ENCODE results near the gene LTF. TPM values are rescaled to one million over a fixed set of nuclear protein-coding genes. Genes with fewer than 3 reads are reported as not detected.
"Not testable (repeated sequence)": the region's sequence is repeated elsewhere in the genome, so short reads cannot be mapped to it uniquely, and the experiment has no call there.

Gene LTF
- total RNA-seq, 2 donors from 2014 or later: 1.0 to 1.6 TPM

GRCh38 chr3:46442576-46443530, 21.9 kb downstream of the LTF start:
- no peaks in the 10 kb centered on the region for H3K27me3 ChIP-seq
- H3K4me1 ChIP-seq: no peaks in the 10 kb centered on the region
- DNase-seq: peak; percentile 64
- H3K36me3 ChIP-seq: no peaks in the 10 kb centered on the region
- H3K27ac ChIP-seq: no peak overlapping the region
- intact Hi-C loops (cut with DNase I): no loop called here
- no peak for TF ChIP-seq CTCF (IDR thresholded peaks at IDR 0.05)
- H3K9ac ChIP-seq (ENCODE audit: low read depth in 2 of 2, low read length in 2 of 2): no peak overlapping the region
- no peak overlapping the region for H3K4me3 ChIP-seq
- H3K9me3 ChIP-seq: no peaks in the 10 kb centered on the region

GRCh38 chr3:46440531-46441294, 24.0 kb downstream of the LTF start:
- intact Hi-C loops (cut with DNase I): no loop called here
- no peak overlapping the region for H3K27ac ChIP-seq
- H3K36me3 ChIP-seq: no peaks in the 10 kb centered on the region
- H3K27me3 ChIP-seq: no peaks in the 10 kb centered on the region
- no peak for TF ChIP-seq CTCF (IDR thresholded peaks at IDR 0.05)
- H3K9me3 ChIP-seq: no peaks in the 10 kb centered on the region
- no peak overlapping the region for H3K9ac ChIP-seq (ENCODE audit: low read depth in 2 of 2, low read length in 2 of 2)
- DNase-seq: no peak
- no peaks in the 10 kb centered on the region for H3K4me1 ChIP-seq
- no peak overlapping the region for H3K4me3 ChIP-seq

- no peak for TF ChIP-seq CTCF (IDR thresholded peaks at IDR 0.05)
- H3K36me3 ChIP-seq: no peaks in the 10 kb centered on the region
- intact Hi-C loops (cut with DNase I): no loop called here
- H3K9ac ChIP-seq (ENCODE audit: low read depth in 2 of 2, low read length in 2 of 2): no peak overlapping the region
- no peaks in the 10 kb centered on the region for H3K4me1 ChIP-seq
- no peaks in the 10 kb centered on the region for H3K27me3 ChIP-seq
- no peak overlapping the region for H3K4me3 ChIP-seq
- H3K9me3 ChIP-seq: no peaks in the 10 kb centered on the region
- H3K27ac ChIP-seq: no peak overlapping the region
- DNase-seq: no peak
These were observed 25.9 kb downstream of the LTF start for GRCh38 chr3:46438831-46439230.

GRCh38 chr3:46435081-46435726, 29.5 kb downstream of the LTF start:
- Histone ChIP-seq H3K27ac (no peak overlapping the region), H3K27me3 (no peaks in the 10 kb centered on the region), H3K4me3 (no peak overlapping the region), H3K36me3 (no peaks in the 10 kb centered on the region), H3K9ac (ENCODE audit: low read depth in 2 of 2, low read length in 2 of 2) (no peak overlapping the region), H3K4me1 (no peaks in the 10 kb centered on the region), H3K9me3 (no peaks in the 10 kb centered on the region)
- no peak for DNase-seq
- TF ChIP-seq CTCF (IDR thresholded peaks at IDR 0.05): no peak
- intact Hi-C loops (cut with DNase I): no loop called here

DNA sequence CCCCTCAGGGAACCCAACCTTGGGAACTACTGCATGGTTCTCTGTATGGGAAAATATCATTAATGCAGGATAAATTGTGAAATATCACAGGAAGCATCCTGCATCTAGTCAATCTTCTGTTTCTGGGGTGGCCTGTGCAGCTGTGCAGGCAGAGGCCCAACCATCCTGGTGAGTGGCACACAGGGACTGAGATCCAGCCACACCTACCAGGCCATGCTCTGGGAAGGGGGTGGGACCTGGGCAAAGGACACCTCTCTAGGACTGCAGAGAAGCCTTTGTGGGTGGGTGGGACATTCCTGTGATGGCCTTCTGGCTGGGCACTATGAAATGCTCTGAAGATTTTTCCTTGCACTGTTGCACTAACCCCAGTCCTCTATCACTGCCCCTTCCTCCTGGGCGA, 30.9 kb downstream of the LTF start:
- no peak overlapping the region for H3K27ac ChIP-seq
- H3K36me3 ChIP-seq: no peaks in the 10 kb centered on the region
- H3K4me3 ChIP-seq: no peak overlapping the region
- no peak for DNase-seq
- H3K27me3 ChIP-seq: no peaks in the 10 kb centered on the region
- no peaks in the 10 kb centered on the region for H3K9me3 ChIP-seq
- no peaks in the 10 kb centered on the region for H3K4me1 ChIP-seq
- H3K9ac ChIP-seq (ENCODE audit: low read depth in 2 of 2, low read length in 2 of 2): no peak overlapping the region
- no peak for TF ChIP-seq CTCF (IDR thresholded peaks at IDR 0.05)
- intact Hi-C loops (cut with DNase I): no loop called here

DNA sequence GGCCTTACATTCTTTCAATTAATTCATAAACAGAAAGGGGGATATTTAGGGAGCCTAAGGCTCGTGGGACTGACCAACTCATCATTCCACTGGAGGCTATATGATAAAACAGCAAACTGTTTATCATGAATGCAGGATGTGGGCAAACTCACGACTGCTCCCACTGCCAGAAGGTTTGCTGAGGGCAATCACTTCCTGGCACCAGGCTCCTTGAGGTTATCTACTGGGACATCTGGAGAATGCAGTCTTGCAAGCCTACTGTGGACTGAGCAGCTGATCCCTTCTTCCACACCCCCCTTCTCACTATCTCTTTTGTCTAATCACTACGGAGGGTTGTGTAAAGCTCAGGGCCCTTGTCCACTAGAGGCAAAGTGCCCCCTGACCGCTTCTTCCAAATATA, 31.6 kb downstream of the LTF start:
- H3K4me1 ChIP-seq, DNase-seq, H3K36me3 ChIP-seq: not testable (repeated sequence)

DNA sequence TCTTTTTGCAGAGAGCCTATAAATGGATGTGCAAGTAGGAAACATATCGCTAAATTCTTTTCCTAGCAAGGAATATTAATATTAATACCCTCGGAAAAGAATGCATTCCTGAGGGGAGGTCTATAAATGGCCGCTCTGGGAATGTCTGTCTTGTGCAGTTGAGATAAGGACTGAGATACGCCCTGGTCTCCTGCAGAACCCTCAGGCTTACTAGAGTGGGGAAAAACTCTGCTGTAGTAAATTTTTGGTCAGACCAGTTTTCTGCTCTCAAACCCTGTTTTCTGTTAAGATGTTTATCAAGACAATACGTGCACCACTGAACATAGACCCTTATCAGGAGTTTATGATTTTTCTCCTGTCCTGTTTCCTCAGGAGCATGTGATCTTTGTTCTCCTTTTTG, 32.8 kb downstream of the LTF start:
- H3K27ac ChIP-seq; H3K4me3 ChIP-seq; H3K27me3 ChIP-seq; intact Hi-C loops (cut with DNase I); H3K9me3 ChIP-seq; H3K36me3 ChIP-seq; DNase-seq; H3K4me1 ChIP-seq; H3K9ac ChIP-seq (ENCODE audit: low read depth in 2 of 2, low read length in 2 of 2): not testable (repeated sequence)

More for the DNA sequence above, 31.6 kb downstream of the LTF start:
- H3K9me3 ChIP-seq; H3K27me3 ChIP-seq; H3K27ac ChIP-seq; H3K4me3 ChIP-seq; H3K9ac ChIP-seq (ENCODE audit: low read depth in 2 of 2, low read length in 2 of 2); intact Hi-C loops (cut with DNase I): not testable (repeated sequence)

DNA sequence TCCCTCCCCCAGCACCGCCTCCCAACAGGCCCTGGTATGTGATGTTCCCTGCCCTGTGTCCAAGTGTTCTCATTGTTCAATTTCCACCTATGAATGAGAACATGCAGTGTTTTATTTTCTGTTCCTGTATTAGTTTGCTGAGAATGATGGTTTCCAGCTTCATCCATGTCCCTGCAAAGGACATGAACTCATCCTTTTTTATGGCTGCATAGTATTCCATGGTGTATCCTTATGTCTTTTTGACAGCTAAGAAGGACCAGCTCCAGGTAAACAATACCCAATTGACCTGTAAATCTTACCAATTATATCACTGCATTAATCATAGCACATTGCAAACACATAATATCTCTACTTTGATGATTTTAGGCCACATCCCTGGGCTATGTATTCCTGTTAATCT, 33.8 kb downstream of the LTF start:
- H3K4me3 ChIP-seq; H3K27me3 ChIP-seq; H3K9me3 ChIP-seq; intact Hi-C loops (cut with DNase I); H3K9ac ChIP-seq (ENCODE audit: low read depth in 2 of 2, low read length in 2 of 2); H3K27ac ChIP-seq; H3K36me3 ChIP-seq; H3K4me1 ChIP-seq; DNase-seq: not testable (repeated sequence)

Measured in colonic mucosa (tissue), 4 donors.